Effector memory CD4-positive, alpha-beta T cell (primary cell): Measurements from ENCODE around the gene SBK2.
"Not testable (repeated sequence)": the region's sequence is repeated elsewhere in the genome, so short reads cannot be mapped to it uniquely, and the experiment has no call there.

Experiments used
- DNase-seq, 3 donors: peaks; one replicate each; pipeline ENCODE4 v3.0.0-alpha.2; 2020
- H3K27ac ChIP-seq: 2 replicates; pipeline ENCODE4 v1.7.0; 2013; ENCODE audit warnings: mild to moderate bottlenecking, low read length, moderate library complexity; ENCODE audit not compliant: insufficient read depth, poor library complexity, severe bottlenecking
- H3K27me3 ChIP-seq: replicated peaks from 2 replicates; pipeline ENCODE4 v1.7.0; 2013; ENCODE audit warnings: mild to moderate bottlenecking, low read length; ENCODE audit not compliant: insufficient read depth, control insufficient read depth, poor library complexity, severe bottlenecking
- H3K36me3 ChIP-seq: 2 replicates; pipeline ENCODE4 v1.7.0; 2013; ENCODE audit warnings: mild to moderate bottlenecking, low read length, moderate library complexity; ENCODE audit not compliant: control insufficient read depth, insufficient read depth
- H3K4me1 ChIP-seq: 2 replicates; pipeline ENCODE4 v1.7.0; 2013; ENCODE audit warnings: low read length, mild to moderate bottlenecking; ENCODE audit not compliant: control insufficient read depth, insufficient read depth, poor library complexity, severe bottlenecking
- H3K4me3 ChIP-seq: 2 replicates; pipeline ENCODE4 v1.7.0; 2013; ENCODE audit warnings: low read length, low read depth, mild to moderate bottlenecking; ENCODE audit not compliant: insufficient read depth, poor library complexity, severe bottlenecking
- H3K9me3 ChIP-seq: 2 replicates; pipeline ENCODE4 v1.7.0; 2013; ENCODE audit warnings: mild to moderate bottlenecking, low read length, moderate library complexity; ENCODE audit not compliant: control insufficient read depth

Gene SBK2

DNA sequence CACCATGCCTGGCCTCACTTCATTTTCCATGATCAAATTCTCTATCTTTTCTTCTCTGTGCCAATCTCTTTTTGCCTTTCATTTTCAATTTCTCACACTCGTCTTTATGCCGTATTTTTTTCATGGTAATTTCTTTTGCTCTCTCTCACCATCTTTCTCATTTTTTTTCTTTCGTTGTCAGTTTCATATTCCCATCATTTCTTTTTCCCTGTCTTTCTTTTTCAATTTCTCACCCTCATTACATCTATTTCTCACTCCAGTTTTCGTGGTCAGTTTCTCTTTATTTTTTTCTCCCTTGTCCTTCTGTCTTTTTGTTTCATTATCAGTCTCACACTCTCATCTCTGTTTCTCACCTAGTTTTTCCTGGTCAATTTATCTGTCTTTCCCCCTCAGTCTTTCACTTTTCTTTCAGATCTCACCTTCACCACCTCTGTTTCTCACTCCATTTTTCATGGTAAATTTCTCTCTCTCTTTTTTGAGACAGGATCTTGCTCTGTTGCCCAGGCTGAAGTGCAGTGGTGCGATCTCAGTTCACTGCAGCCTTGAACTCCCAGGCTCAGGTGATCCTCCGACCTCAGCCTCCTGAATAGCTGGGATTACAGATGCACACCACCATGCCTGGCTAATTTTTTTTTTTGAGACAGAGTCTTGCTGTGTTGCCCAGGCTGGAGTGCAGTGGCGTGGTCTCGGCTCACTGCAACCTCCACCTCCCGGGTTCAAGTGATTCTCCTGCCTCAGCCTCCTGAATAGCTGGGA is 34.6 kb downstream of the SBK2 start:
- no peak overlapping the region for H3K27ac ChIP-seq
- no peaks in the 10 kb centered on the region for H3K9me3 ChIP-seq
- no peaks in the 10 kb centered on the region for H3K36me3 ChIP-seq
- H3K4me1 ChIP-seq, result peaks cover 5% of the 10 kb centered on the region
- no peak for DNase-seq
- no peaks in the 10 kb centered on the region for H3K27me3 ChIP-seq
- H3K4me3 ChIP-seq, result no peak overlapping the region

DNA sequence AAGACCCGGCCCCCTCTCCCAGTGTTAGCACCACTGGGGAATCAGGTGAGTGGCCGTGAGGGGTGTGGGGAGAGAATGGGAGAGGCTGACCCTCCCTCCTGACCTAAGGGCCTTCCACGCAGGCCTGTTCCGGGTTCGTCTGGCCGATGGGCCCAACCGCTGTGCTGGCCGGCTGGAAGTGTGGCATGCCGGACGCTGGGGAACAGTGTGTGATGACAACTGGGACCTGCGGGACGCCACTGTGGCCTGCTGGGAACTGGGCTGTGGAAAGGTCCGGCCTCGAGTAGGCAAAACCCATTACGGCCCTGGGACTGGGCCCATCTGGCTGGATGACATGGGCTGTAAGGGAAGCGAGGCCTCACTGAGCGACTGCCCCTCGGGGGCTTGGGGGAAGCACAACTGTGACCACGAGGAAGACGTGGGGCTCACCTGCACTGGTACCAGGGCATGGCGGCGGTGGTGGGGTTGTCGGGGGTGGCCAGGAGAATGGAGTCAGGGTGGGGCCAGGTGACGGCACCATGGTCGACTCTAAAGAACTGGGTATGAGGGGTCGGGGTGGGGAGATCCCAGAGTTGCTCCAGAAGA is 36.5 kb downstream of the SBK2 start:
- DNase-seq, result no peak
- H3K27ac ChIP-seq, result no peak overlapping the region
- no peaks in the 10 kb centered on the region for H3K9me3 ChIP-seq
- no peaks in the 10 kb centered on the region for H3K27me3 ChIP-seq
- H3K4me1 ChIP-seq, result peaks cover 5% of the 10 kb centered on the region
- H3K4me3 ChIP-seq, result no peak overlapping the region
- no peaks in the 10 kb centered on the region for H3K36me3 ChIP-seq

DNA sequence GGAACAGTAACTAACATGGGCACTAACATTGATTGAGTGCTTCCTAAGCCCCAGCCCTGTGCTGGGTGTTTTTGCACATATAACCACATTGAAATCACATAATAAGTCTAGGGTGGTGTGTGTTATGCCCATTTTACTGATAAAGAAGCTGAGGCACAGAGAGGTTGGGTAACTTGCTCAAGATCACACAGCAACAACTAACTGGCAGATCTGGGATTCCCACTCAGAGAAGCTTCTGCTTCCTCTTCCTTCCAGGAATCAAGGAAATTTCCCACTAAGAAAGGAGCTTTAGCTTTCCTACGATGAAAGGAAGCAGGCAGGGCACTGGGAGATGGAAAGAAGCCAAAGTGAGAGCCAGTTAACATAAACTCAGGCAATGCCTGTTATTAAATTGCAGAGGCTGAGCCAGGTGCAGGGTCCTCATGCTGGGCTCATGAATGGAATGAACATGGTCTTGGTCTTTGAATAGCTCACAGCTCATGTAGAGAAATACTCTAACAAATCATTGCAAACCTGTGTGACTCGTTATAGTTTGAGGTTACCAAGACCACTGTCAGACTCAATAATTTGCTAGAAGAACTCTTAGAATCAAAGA is 38.6 kb downstream of the SBK2 start:
- no peak overlapping the region for H3K27ac ChIP-seq
- H3K9me3 ChIP-seq, result no peaks in the 10 kb centered on the region
- DNase-seq, result no peak
- H3K36me3 ChIP-seq, result no peaks in the 10 kb centered on the region
- no peak overlapping the region for H3K4me3 ChIP-seq
- peaks cover under 1% of the 10 kb centered on the region for H3K4me1 ChIP-seq
- H3K27me3 ChIP-seq, result no peaks in the 10 kb centered on the region

GRCh38 chr19:55497763-55498162 is 39.2 kb downstream of the SBK2 start:
- Histone ChIP-seq H3K4me1 (no peaks in the 10 kb centered on the region), H3K36me3 (no peaks in the 10 kb centered on the region), H3K27me3 (no peaks in the 10 kb centered on the region), H3K4me3 (no peak overlapping the region), H3K27ac (no peak overlapping the region), H3K9me3 (no peaks in the 10 kb centered on the region)
- DNase-seq, result no peak

GRCh38 chr19:55496820-55497219 is 40.1 kb downstream of the SBK2 start:
- H3K9me3 ChIP-seq, H3K27ac ChIP-seq, H3K4me1 ChIP-seq, H3K4me3 ChIP-seq, H3K27me3 ChIP-seq, DNase-seq, H3K36me3 ChIP-seq: not testable (repeated sequence)

- no peak overlapping the region for H3K27ac ChIP-seq
- H3K4me3 ChIP-seq, result no peak overlapping the region
- no peaks in the 10 kb centered on the region for H3K4me1 ChIP-seq
- H3K27me3 ChIP-seq, result no peaks in the 10 kb centered on the region
- DNase-seq, result no peak
- no peaks in the 10 kb centered on the region for H3K9me3 ChIP-seq
- H3K36me3 ChIP-seq, result no peaks in the 10 kb centered on the region
These were observed 41.1 kb downstream of the SBK2 start for GRCh38 chr19:55495646-55496349.

DNA sequence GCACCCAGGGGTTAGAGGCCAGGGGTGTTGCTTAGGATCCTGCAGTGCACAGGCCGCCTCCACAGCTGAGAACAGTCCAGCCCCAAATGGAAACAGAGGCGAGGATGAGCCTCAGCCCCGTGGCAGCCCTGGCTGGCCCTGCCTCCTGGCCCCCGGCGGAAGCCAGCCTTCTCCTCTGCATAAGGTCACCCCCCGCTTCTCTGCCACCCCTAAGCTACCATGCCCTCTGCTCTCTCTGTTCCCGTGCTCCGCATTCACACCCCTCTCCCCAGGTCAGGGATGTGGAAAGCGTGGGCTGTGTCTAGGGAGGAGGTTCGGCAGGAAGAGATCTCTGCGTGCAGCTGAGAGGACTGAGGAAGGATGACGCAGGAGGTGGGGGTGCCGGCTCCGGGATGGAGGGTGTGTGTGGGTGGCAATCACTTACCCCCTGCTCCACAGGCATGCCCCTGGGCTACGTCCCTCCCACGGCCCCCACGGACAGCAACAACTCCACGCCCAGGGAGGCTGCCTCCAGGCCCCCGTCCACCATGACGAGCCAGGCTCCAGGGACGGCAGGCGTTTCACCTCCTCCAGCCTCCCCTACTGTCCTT is 42.7 kb downstream of the SBK2 start:
- H3K9me3 ChIP-seq, result no peaks in the 10 kb centered on the region
- H3K27ac ChIP-seq, result no peak overlapping the region
- H3K4me3 ChIP-seq, result no peak overlapping the region
- H3K4me1 ChIP-seq, result no peaks in the 10 kb centered on the region
- H3K27me3 ChIP-seq, result no peaks in the 10 kb centered on the region
- H3K36me3 ChIP-seq, result no peaks in the 10 kb centered on the region
- DNase-seq, result no peak

- no peak overlapping the region for H3K27ac ChIP-seq
- no peak overlapping the region for H3K4me3 ChIP-seq
- no peaks in the 10 kb centered on the region for H3K9me3 ChIP-seq
These were observed 43.2 kb downstream of the SBK2 start for GRCh38 chr19:55493645-55494171.

GRCh38 chr19:55493052-55493644 is 43.8 kb downstream of the SBK2 start:
- no peak overlapping the region for H3K27ac ChIP-seq
- H3K36me3 ChIP-seq, result no peaks in the 10 kb centered on the region
- H3K27me3 ChIP-seq, result no peaks in the 10 kb centered on the region
- no peaks in the 10 kb centered on the region for H3K4me1 ChIP-seq
- H3K9me3 ChIP-seq, result no peaks in the 10 kb centered on the region
- H3K4me3 ChIP-seq, result no peak overlapping the region
- DNase-seq, result no peak

More at GRCh38 chr19:55493645-55494171, 43.2 kb downstream of the SBK2 start:
- Histone ChIP-seq H3K4me1 (no peaks in the 10 kb centered on the region), H3K27me3 (no peaks in the 10 kb centered on the region), H3K36me3 (no peaks in the 10 kb centered on the region)
- no peak for DNase-seq
